ENCODE results near the gene TAS2R50.

Gene TAS2R50

GRCh38 chr12:10939163-10939562 is 47.5 kb downstream of the TAS2R50 start, which contains the start of gene TAS2R14:
Gene TAS2R14 (minus strand): TSS chr12:10939263. CDS start chr12:10939207, 56 bp downstream.
- H3K4me3 ChIP-seq (ENCODE audit: low read length), result no peak within 1 kb of the TSS
- no peak for TF ChIP-seq CTCF (conservative IDR thresholded peaks at IDR 0.05; ENCODE audit: low read depth, low read length)
- DNase-seq (ENCODE audit: low read depth), result no peak

GRCh38 chr12:10936506-10936905 is 50.2 kb downstream of the TAS2R50 start:
- no peak for DNase-seq (ENCODE audit: low read depth)
- no peak overlapping the region for H3K4me3 ChIP-seq (ENCODE audit: low read length)
- TF ChIP-seq CTCF (conservative IDR thresholded peaks at IDR 0.05; ENCODE audit: low read depth, low read length), result no peak

All from retinal pigment epithelial cell (primary cell).